Loucy (cell line): Measurements from ENCODE around the gene ZW10.

Experiments used
- EZH2phosphoT487 ChIP-seq: fragments of 200-600 bp; IDR thresholded peaks from 2 replicates; pipeline ENCODE4 v1.6.1; 2018; ENCODE audit warnings: antibody characterized with exemption, mild to moderate bottlenecking, moderate library complexity, borderline replicate concordance
- TF ChIP-seq, protein P1 (sequence below): fragments of 200-600 bp; sonication (generic); conservative IDR thresholded peaks from 2 replicates; pipeline ENCODE4 v1.5.1; 2014; ENCODE audit warnings: mild to moderate bottlenecking, antibody characterized with exemption, low read length

DNA sequence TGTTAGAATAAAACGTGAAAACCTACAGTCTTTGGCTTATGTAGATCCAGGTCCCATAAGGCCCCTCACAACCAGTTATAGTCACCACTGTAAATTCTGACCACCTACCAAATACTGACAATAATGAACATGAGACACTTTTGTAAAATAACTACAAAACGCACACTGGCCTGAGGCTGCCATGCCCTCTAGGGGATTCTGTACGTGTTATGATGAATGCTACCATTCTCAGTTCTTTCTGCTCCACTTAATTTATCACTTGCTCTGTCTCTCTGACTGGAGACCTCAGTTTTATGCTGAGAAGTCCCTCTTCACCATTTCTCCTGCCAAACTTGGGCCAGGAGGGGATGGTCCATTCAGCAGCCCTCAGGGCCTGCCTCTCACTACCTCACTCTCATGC is 48.7 kb downstream of the ZW10 start:
- TF ChIP-seq, protein P1, sequence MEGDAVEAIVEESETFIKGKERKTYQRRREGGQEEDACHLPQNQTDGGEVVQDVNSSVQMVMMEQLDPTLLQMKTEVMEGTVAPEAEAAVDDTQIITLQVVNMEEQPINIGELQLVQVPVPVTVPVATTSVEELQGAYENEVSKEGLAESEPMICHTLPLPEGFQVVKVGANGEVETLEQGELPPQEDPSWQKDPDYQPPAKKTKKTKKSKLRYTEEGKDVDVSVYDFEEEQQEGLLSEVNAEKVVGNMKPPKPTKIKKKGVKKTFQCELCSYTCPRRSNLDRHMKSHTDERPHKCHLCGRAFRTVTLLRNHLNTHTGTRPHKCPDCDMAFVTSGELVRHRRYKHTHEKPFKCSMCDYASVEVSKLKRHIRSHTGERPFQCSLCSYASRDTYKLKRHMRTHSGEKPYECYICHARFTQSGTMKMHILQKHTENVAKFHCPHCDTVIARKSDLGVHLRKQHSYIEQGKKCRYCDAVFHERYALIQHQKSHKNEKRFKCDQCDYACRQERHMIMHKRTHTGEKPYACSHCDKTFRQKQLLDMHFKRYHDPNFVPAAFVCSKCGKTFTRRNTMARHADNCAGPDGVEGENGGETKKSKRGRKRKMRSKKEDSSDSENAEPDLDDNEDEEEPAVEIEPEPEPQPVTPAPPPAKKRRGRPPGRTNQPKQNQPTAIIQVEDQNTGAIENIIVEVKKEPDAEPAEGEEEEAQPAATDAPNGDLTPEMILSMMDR: no peak
- TF ChIP-seq EZH2phosphoT487: no peak
